Stimulated activated CD4-positive, alpha-beta T cell treated with anti-CD3 and anti-CD28 coated beads, Interleukin-12 subunit alpha, Interleukin-12 subunit beta, amount 100 ng/mL, for 4 hours (primary cell): ENCODE measurements around the gene PLEKHO2.

ENCODE experiments used
- DNase-seq: peaks from one replicate; pipeline ENCODE4 v3.0.0-alpha.2; 2020

The PLEKHO2 gene

DNA sequence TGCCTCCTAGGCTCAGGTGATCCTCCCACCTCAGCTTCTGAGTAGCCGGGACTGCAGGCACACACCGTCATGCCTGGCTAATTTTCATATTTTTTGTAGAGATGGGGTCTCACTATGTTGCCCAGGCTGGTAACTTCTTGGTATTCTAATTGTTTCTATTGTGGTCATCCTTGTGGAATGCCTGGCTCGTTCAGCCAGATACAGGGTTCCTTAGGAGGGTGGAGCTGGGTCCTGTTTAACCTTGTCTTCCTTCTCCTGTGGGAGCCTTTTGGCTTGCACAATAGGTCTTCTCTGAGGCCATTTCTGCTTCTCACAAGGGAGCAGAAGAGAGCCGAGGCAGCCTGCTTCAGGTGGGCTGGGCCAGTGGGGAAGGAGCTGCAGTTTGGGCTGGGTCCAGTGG, 15.7 kb downstream of the PLEKHO2 start:
- DNase-seq = no peak

DNA sequence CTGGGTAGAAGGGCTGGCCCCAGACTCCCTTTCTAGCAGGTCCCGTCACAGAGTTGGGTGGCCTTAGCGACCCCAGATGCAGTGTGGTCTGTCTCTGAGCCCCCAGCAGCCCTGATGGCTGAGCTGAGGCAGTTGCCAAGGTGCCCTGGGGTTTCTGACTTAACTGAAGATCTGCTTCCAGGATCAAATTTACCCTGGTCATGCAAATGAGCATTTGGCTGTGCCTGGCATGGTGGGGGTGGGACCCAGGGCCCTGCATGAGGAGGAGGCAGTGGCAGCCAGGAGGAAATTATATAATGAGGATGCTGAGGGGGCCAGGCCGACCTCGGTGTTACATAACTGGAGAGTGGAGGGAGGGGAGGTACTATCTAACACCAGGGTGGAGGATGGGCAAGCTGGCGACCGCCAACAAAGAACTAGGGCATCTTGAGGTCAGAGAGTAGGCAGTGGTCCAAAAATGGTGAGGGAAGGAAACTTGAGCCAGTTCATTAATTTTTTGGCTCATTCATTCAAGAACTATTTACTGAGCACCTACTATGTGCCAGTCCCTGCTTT, 16.4 kb downstream of the PLEKHO2 start:
- no peak for DNase-seq

DNA sequence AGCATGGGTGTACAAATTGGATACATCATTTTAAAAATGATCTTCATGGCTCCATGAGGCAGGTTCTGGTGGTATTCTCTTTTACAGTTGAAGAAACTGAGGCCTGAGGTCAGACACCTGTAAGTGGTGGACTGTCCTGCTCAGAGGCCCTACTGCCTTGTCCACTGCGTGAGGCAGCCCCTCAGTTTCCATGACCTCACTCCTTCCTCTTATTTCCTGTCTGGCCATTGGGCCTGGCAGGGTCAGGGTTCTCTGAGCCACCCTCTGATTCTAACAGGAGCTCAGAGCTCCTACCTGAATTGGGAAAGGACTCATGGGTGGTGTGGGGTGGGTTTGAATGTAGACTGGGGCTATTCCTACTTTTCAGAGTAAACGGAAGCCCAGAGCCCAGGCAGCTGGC, 17.5 kb downstream of the PLEKHO2 start:
- no peak for DNase-seq

DNA sequence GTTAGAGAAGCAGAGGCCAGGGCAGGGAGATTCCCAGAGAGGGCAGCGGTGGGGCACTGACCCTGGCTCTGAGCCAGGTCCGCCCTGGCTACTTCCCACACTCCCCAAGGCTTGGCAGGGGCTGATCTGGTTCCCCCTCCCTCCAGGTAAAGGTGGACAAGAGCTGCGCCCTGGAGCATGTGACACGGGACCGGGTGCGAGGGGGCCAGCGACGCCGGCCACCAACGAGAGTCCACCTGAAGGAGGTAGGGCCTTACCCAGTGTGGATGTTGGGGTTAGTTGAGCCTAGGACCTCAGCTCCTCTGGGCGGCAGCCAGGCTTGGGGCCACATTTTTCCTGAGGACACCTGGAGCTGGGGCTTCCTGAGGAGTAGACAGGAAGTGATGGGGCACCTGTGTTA, 19.6 kb downstream of the PLEKHO2 start:
- DNase-seq = no peak

DNA sequence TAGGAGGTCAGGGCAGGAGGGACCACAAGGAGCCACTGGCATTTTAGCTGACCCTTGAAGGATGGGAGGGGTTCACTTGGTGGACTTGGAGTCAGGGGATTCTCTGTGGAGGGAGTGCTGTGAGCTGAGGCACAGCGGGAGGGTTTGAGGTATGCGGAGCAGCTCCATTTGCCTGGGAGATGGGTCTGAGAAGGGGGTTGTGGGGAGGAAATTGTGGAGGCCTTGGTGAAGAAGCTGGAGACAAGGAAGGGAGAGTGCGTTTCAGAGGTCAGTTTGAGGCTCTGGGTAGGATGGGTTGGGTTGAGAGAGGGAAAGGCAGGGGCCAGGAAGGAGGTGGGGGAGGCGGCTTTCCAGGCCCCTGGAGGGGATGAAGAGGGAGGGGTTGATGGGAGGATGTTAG, 20.2 kb downstream of the PLEKHO2 start:
- DNase-seq = no peak

DNA sequence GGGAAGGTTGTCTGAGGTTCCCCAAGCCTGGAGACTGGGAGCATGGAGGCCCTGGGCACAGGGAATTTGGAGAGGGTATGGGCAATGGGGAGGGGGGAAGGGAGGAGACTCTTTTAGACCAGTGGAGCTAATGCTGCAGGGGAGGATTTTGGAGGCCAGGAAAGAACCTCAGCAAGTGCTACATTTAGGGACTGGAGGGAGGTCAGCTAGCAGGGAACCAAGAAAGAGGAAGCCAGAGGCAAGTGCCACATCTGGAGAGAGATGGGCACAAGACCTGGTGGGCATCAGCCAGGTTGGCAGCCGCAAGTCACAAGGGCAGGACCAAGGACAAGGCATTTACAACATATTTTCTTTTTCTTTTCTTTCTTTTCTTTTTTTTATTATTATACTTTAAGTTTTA, 20.7 kb downstream of the PLEKHO2 start:
- DNase-seq = no peak

DNA sequence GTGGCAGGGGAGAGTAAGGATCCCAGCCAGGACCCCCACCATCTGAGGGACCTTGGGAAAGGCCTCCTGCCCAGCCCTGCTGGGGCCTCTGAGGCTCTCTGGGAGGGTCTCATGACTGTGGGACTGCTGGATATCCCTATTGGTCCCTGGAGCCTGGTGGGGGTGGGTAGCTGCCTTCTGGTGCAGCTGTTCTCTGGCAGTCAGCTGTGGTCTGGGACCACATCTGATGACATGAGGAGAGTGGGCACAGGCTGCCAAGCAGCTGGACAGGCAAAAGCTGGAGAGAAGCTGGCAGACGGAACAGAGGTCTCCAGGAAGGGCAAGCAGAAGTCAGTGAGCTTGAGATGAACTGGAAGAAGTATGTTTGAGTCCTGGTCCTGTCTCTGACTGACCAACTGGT, 22.4 kb downstream of the PLEKHO2 start:
- DNase-seq = no peak

DNA sequence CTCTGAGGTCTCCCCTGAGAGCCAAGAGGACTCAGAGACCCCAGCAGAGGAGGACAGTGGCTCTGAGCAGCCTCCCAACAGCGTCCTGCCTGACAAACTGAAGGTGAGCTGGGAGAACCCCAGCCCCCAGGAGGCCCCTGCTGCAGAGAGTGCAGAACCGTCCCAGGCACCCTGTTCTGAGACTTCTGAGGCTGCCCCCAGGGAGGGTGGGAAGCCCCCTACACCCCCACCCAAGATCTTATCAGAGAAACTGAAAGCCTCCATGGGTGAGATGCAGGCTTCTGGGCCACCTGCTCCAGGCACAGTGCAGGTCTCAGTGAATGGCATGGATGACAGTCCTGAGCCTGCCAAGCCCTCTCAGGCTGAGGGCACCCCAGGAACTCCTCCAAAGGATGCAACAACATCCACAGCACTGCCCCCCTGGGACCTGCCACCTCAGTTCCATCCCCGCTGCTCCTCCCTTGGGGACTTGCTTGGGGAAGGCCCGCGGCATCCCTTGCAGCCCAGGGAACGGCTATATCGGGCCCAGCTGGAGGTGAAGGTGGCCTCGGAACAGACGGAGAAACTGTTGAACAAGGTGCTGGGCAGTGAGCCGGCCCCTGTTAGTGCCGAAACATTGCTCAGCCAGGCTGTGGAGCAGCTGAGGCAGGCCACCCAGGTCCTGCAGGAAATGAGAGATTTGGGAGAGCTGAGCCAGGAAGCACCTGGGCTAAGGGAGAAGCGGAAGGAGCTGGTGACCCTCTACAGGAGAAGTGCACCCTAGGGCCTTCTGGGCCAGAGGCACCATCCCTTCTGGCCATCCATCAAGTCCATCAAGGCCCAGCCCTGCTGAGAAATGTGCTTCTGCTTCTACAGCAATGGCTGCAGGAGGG, 23.6 kb downstream of the PLEKHO2 start:
- DNase-seq = no peak

DNA sequence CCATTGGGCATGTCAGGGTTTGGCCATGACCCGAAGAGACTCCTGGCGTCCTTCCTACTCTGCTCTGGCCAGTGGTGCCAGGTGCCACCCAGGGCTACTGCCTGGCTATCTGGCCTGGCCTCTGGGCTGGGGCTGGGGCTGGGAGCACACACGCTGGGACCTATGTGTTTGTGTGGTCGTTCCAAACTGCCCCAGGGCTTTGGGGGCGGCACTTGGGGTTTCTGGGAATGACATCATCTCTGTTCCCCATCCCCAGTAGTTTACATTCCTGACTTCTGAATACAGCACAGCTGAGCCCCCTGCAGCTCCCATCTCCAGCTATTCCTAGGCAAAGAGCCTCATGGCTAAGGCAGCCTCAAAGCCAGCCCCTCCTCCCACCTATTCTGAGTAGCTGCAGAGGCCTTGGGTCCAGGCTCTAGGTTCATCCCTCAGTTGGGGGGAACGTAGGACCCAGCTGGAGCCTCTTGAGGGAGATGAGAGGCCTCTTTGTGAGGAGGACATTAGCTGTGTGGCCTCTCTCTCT, 24.3 kb downstream of the PLEKHO2 start:
- DNase-seq = no peak

DNA sequence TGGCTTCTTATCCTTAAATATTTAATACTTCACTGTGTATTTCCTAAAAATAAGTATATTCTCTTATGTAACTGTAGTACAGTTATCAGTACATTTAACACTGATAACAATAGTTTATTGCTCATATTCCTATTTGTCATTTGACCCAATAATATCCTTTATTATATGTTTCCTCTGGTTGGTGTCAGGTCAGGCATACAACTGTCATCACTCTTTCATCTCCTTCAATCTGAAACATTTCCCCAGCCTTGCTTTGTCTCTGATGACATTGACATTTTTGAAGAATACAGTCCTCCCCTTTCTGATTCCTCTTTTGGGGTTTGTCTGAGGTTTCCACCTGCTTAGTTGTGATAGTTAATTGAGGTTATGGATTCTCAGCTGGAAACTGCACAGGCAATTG, 27.8 kb downstream of the PLEKHO2 start:
- DNase-seq = no peak

DNA sequence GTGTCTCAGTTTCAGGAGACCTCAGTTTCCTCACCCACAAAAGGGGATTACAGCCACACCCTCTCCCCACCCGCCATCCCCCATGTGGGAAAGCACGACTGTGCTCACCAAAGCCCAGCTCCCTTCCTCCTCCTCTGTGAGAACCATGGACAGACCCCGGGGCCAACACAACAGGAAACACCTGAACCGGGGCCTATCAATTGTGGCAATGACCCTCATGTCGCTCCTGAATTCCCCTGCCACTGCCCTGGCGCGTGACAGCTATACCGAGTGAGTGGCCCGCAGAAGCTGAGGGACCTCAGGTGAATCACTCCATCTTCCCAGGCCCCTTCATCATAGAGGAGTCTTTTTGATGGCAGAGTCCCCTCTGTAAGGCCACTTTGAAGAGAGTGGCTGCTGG, 28.6 kb downstream of the PLEKHO2 start:
- no peak for DNase-seq

DNA sequence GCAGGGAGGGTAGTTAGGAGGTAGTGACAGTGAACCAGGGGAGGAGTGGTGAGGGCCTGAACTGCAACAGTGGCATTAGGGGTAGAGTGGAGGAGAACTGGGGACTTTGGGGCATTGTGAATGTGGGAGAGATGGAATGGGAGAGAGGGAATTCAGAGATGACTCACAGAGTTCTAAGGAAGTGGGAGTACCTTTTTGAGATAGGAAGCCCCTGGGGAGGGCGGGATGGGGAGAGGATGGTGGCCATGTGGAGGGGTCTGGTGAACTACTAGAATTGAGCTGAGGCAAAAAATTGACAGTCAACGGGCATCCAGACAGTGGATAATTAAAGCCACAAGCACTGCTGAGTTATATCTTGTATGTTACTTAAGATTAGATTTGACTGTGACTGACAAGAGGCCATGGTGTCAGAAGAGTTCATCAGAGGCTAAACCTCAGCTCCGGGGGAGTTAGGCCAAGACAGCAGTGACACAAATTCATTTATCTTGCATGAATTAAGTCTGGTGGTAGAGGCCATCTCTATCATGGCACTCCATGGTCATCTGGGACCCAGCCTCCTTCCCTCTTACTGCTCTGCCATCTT, 34.0 kb downstream of the PLEKHO2 start:
- DNase-seq = no peak

DNA sequence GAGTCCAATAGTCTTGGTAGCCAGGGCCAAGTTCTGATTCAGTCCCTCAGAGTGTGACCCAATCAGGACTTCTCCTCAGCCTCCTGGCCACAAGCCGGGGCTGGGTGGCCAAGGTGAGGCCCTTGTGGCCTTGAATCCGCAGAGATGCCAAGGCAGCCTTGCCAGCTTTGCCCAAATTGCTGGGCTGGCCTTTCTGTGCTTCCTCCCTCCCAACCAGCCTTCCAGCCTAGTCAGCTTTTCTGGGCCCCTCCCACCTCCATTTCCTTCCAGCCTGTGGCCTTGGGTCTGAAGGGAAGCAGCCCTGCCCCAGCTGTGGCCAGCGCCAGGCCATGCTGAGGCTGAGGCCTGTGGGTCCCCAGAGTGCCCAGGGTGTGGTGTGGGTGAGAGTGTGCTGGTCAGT, 35.7 kb downstream of the PLEKHO2 start:
- DNase-seq = no peak

DNA sequence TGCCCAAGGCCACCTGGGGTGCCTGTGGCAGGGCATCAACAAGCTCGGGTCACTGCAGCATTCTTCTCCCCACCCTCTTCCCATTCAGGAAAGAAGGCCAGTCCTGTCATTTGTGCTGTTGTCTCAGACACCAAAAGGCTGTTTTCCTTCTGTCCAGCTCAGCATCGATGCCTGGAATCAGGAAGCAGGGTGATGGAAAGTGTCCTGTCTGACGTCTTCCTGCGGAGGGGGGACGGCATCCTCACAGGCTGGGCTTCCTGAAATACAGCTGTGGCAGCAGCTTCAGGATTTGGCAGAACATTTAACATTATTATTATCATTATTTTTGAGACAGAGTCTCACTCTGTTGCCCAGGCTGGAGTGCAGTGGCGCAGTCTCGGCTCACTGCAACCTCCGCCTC, 37.0 kb downstream of the PLEKHO2 start:
- no peak for DNase-seq

DNA sequence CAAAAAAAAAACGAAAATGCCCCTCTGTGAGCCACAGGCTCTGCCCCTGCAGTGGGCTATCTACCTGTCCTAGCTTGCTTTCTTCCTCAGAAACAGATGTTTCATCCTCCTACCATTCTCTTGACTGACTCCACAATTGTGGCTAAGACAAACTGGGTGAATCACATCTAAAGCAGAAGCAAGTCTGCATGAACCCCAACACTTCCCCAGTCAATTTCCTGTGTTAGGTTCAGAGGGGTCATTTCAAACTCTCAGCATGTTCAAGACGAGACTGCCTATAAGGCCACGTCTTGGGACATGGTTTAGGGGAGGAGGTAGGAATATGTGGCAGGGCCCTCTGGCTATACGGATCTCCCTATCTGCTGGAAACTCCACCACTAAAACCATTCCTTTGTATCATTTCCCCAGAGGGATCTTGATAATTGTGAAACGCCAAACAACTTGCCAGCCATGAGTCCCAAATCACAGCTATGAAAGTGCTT, 41.4 kb downstream of the PLEKHO2 start:
- DNase-seq = no peak

DNA sequence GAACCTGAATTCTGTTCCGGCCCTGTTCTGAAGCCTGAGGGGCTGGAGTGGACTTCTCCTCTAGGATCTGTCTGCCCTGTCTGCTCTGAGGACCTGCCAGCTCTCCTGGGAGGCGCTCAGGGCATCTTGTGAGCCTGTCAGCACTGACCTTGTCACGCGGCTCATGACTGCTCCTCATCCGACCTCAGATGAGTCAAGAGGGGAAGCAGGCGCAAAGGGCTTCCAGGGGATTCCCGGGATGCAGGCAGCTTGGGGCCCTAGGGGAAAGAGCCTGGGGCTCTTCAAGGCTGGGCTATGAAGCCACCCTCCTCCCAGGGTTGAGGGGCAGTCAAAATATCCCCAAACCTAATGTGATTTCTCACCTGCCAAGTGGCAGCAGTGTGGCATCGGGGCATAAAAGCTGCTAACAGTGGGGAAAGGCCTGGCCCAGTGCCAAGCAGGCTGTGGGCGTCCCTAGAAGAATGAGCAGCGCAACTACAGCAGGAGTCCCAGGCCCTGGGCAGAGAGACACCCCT, 42.3 kb downstream of the PLEKHO2 start:
- DNase-seq = peak; percentile 79

DNA sequence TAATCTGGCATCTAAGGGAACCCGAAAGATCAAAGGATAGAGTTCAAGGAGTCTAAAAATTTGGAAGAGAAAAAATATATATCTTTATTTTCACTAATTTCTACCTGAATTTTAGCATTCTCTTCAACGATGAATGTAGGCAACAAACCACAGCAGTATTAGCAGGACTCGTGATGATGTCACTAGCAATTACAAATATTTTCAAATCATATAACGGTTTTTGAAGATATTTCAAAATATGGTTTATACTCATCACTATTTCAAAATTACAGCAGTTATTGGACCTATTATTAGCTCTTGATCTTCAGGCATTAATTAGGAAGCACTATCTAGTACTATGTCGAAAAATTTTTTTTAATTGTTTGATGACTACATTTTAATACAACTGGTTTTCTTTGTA, 43.0 kb downstream of the PLEKHO2 start:
- no peak for DNase-seq

DNA sequence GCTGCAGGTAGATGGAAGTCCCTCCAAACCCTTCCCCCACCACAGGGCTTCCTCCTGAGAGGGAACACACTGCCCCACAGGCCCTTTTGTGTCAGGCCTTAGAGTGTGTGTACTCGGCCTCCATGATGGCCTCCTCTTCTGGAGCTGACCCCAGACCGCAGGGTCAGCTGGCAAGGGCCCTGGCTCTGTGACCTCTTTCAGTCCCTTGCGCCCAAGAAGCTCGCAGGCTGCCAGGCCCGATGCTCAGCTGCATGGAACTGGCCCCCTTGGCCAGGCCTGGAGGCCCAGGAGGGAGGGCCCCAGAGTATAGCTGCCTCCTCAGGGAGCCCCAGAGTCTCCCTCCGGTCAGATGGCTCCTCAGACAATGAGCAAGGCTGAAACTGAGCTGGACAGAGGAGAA, 46.6 kb downstream of the PLEKHO2 start:
- no peak for DNase-seq

DNA sequence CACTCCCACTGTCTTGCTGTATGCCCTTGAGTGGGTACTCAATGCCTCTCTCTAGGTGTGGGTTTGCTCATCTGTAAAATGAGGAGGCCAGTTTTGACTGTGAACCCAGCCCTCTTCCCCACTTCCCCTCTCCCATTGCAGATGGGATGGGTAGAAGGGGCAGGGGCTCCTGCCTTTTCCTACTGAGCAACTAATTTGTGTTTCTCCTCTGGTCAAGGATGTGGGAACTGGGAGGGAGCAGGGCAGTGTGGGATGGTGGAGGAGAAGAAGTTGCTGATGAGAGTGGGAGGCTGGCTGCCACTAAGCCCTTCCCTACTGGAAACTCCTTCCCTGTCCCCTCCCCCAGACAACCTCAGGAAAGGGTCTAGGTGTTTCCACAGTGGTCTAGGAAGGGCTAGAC, 49.8 kb downstream of the PLEKHO2 start:
- DNase-seq = no peak

DNA sequence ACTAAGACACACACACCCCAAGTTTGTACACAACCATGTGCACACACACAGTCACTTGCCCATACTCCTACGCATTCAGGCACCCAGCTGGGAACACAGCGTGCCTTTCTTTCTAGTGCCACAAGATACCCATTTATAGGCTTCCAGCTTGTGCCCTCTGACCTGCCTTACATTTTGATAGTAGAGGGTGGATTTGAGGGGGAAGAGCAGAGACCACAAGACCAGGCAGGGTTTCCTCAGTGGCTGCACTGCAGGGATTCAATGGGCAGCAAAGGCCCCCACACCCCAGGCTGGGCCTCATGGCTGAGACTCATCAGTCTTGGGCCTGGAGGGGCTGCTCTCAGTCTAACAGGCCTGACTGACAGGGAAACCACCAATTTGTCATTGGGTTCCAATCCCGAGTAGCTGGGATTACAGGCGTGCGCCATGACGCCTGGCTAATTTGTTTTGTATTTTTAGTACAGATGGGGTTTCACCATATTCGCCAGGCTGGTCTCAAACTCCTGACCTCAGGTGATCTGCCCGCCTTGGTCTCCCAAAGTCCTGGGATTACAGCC, 51.2 kb downstream of the PLEKHO2 start:
- peak; percentile 28 for DNase-seq

DNA sequence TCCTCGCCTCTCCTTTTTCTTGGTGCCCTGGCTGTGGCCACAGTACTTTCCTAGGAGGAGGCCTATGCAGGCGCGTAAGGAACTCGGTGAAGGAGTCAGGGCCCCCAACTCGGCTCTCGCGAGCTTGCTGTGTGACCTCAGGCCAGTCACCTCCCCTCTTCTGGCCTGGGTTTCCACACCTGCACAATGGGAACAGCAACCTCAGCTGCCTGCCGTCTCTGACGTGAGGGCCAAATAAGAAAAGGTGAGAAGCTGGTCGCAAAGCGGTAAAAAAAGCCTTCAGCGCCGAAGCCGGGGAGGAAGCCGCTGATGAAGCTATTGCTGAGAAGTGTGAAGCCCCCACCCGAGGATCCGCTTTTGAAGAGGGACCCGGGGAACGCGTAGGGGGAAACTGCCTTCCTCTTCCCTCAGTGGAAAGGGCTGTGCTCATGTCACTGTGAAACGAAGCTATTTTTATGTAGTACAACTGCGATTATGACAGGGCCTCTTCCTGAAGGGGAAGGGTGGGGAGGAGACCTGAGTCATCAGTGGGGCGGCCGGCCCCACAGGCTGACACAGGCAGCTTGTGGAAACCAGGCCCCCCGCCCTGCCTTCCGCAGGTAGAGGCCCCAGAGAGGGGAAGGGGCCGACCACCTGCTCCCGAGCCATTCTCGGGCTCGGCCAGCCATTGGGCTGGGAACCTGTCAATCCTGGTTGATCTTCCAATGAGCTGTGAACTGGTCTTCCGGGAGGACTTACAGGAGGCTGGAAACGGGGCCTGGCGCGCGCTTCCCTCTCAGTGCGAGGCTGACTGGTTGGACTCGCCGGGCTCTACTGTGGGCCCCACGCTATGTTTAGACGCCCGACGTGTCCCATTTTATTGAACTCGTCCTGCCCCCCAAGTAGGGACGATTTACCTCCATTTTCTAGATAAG, 52.0 kb downstream of the PLEKHO2 start:
- DNase-seq = peak; percentile 97

DNA sequence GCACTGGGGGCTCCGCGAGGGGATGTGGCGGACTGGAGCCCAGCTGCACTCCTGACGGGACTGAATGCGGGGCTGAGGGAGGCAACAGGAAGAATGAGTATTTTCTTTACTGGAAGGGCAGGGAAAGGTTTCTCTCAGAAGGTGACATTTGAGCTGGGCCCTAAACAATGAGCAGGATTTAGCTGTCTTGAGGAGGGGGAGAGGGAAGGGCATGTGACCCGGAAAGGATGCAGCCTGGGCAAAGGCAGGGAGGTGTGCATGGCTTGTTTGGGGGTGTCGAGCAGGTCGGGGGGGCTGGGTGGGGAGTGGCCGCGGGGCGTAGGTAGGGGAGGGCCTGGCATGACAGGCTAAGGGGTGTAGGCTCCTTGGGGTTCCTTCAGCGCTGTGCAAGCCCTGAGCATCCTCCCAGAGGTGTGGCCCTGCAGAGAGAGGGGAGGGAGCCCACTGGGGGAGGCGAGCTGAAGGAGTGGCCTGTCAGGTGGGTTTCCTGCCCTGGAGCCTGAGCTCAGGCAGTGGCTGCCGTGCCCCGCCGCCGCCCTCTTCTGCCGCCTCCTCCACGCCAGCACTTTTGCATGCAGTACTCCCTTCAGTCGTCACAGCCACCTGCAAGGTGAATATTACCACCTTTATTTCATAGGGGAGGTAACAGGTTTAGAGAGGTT, 52.8 kb downstream of the PLEKHO2 start:
- DNase-seq = peak; percentile 56
